SU-DHL-6 (cell line): ENCODE data around the gene PDE1A.

Source experiments
- EZH2phosphoT487 ChIP-seq: fragments of 200-600 bp; sonication (generic), shearing (Covaris generic); conservative IDR thresholded peaks from 2 replicates; pipeline ENCODE4 v1.6.1; 2018; ENCODE audit warnings: mild to moderate bottlenecking, antibody characterized with exemption, low read length, moderate library complexity, mixed read lengths
- TF ChIP-seq, protein P1 (sequence below): fragments of 200-600 bp; sonication (generic); IDR thresholded peaks from one replicate; pipeline ENCODE4 v1.5.1; 2017; ENCODE audit warnings: antibody characterized with exemption, mild to moderate bottlenecking, low read length, moderate library complexity; ENCODE audit not compliant: insufficient read depth, poor library complexity, severe bottlenecking

DNA sequence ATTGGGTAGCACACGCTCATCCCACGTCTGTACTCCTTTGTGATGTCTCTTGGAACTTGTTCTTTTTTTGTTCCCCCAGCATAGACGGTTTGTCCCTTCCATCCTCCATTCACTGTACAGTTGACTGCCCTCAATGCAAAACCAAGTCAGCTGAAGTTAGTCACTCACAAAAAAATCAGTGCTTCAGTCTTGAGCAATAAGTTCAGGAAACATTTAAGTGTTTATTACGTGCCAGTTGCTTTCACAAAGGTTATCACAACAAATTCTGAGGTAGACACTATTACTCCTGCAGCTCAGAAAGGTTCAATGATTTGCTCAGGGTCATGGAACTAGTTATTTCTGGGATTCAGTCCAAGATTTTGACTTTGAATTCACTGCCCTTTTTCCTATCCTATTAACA lies 102.2 kb downstream of the PDE1A start:
- TF ChIP-seq EZH2phosphoT487 = no peak
- TF ChIP-seq, protein P1, sequence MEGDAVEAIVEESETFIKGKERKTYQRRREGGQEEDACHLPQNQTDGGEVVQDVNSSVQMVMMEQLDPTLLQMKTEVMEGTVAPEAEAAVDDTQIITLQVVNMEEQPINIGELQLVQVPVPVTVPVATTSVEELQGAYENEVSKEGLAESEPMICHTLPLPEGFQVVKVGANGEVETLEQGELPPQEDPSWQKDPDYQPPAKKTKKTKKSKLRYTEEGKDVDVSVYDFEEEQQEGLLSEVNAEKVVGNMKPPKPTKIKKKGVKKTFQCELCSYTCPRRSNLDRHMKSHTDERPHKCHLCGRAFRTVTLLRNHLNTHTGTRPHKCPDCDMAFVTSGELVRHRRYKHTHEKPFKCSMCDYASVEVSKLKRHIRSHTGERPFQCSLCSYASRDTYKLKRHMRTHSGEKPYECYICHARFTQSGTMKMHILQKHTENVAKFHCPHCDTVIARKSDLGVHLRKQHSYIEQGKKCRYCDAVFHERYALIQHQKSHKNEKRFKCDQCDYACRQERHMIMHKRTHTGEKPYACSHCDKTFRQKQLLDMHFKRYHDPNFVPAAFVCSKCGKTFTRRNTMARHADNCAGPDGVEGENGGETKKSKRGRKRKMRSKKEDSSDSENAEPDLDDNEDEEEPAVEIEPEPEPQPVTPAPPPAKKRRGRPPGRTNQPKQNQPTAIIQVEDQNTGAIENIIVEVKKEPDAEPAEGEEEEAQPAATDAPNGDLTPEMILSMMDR = no peak
